Sciatic nerve (tissue), 2 donors: ENCODE measurements around the gene FRK. TPM values are rescaled to one million over a fixed set of nuclear protein-coding genes. Genes with fewer than 3 reads are reported as not detected.

Experiments
- ATAC-seq: fragments of 200-7000 bp; cut with Tn5 transposase; one replicate; pipeline ENCODE4 v1.9.1; 2020; ENCODE audit warnings: mild to moderate bottlenecking, moderate library complexity
- DNase-seq: peaks from one replicate; pipeline ENCODE4 v3.0.0-alpha.2; 2020; ENCODE audit warnings: low spot score
- intact Hi-C: fragments of 100-400 bp; cut with DNase I; formaldehyde crosslinking; loops from one replicate; pipeline ENCODE4 v1.14.2; 2022
- total RNA-seq: library from RNA; stranded (reverse); fragmentation: NEBNext Ultra II Directional; extraction: Animal tissue kit (Norgen Biotek cat#: 25700); gene quantifications from one replicate; pipeline ENCODE4 v1.2.1, GENCODE V29; 2021
- donor health status: DM: no; HTN: no; CAD: no.
- donor health status: DM: no; HTN: no; CAD: no.

FRK gene
- total RNA-seq, 1 donor from 2014 or later = 0.85 TPM

GRCh38 chr6:116078945-116079344, 18.3 kb upstream of the FRK start:
- DNase-seq (no peak), ATAC-seq (no peak)
- intact Hi-C loops = no loop called here

- ATAC-seq (no peak), DNase-seq (no peak)
- intact Hi-C loops = no loop called here
Observed at GRCh38 chr6:116078522-116078921, 17.8 kb upstream of the FRK start.

- ATAC-seq (no peak), DNase-seq (no peak)
- intact Hi-C loops = no loop called here
Observed at GRCh38 chr6:116074732-116075390, 14.2 kb upstream of the FRK start.

GRCh38 chr6:116073765-116074440, 13.2 kb upstream of the FRK start:
- no peak for DNase-seq
- ATAC-seq = no peak
- intact Hi-C loops = no loop called here

- DNase-seq = no peak
- no peak for ATAC-seq
- intact Hi-C loops = no loop called here
Observed at GRCh38 chr6:116072368-116072767, 11.7 kb upstream of the FRK start.

GRCh38 chr6:116070616-116071389, 10.1 kb upstream of the FRK start:
- ATAC-seq = no peak
- intact Hi-C loops = no loop called here

GRCh38 chr6:116070101-116070500, 9.4 kb upstream of the FRK start:
- DNase-seq = no peak
- ATAC-seq = no peak
- intact Hi-C loops = no loop called here

More at GRCh38 chr6:116070616-116071389, 10.1 kb upstream of the FRK start:
- DNase-seq = no peak

GRCh38 chr6:116066789-116067188, 6.1 kb upstream of the FRK start:
- no peak for DNase-seq
- ATAC-seq = no peak
- intact Hi-C loops = no loop called here

- intact Hi-C loops = no loop called here
- ATAC-seq = no peak
- no peak for DNase-seq
Observed at GRCh38 chr6:116064666-116065065, 4.0 kb upstream of the FRK start.

- no peak for ATAC-seq
- intact Hi-C loops = no loop called here
Observed at GRCh38 chr6:116062496-116062895, 1.8 kb upstream of the FRK start.

GRCh38 chr6:116059713-116060571, 749 bp downstream of the FRK start:
- intact Hi-C loops = no loop called here
- ATAC-seq (peak; percentile 33), DNase-seq (no peak)

More at GRCh38 chr6:116062496-116062895, 1.8 kb upstream of the FRK start:
- no peak for DNase-seq

GRCh38 chr6:116057766-116058165, 2.9 kb downstream of the FRK start:
- intact Hi-C loops = no loop called here
- ATAC-seq (no peak), DNase-seq (no peak)

- intact Hi-C loops = no loop called here
- no peak for ATAC-seq
Observed at GRCh38 chr6:116055513-116055912, 5.2 kb downstream of the FRK start.

GRCh38 chr6:116051244-116051643, 9.4 kb downstream of the FRK start:
- ATAC-seq = no peak
- intact Hi-C loops = no loop called here
- no peak for DNase-seq

More at GRCh38 chr6:116055513-116055912, 5.2 kb downstream of the FRK start:
- DNase-seq = no peak

GRCh38 chr6:116050737-116051136, 10.0 kb downstream of the FRK start:
- ATAC-seq = no peak
- intact Hi-C loops = no loop called here
- DNase-seq = no peak

- intact Hi-C loops = no loop called here
- ATAC-seq (no peak), DNase-seq (no peak)
Observed at GRCh38 chr6:116049321-116049720, 11.4 kb downstream of the FRK start.

GRCh38 chr6:116047173-116047933, 13.3 kb downstream of the FRK start:
- DNase-seq (no peak), ATAC-seq (peak; percentile 41)
- intact Hi-C loops = no loop called here

- intact Hi-C loops = no loop called here
- no peak for DNase-seq
- no peak for ATAC-seq
Observed at GRCh38 chr6:116046737-116047136, 14.0 kb downstream of the FRK start.
